Spleen (tissue), 7 donors: Measurements from ENCODE around the gene CCDC92B.

Experiments
- CTCF ChIP-seq, 11 experiments: fragments of 200-600 bp in 7 of 11; fragments of 450-650 bp in 4 of 11; sonication (generic) in 4 of 11; IDR thresholded peaks in 8 of 11; conservative IDR thresholded peaks in 3 of 11; 1 replicate in 7 of 11; 2 replicates in 4 of 11; pipeline versions ENCODE4 v1.4.0 to v1.8.0; 2016 to 2021; ENCODE audit warnings: antibody characterized with exemption in 11 of 11, inconsistent platforms in 4 of 11, mild to moderate bottlenecking in 1 of 11
- POLR2A ChIP-seq, 3 donors: fragments of 450-650 bp; IDR thresholded peaks; one replicate each; pipeline ENCODE4 v1.5.1; 2017; ENCODE audit warnings: antibody characterized with exemption in 3 of 3, mild to moderate bottlenecking in 1 of 3
- donor health status: DM: no; HTN: no; CAD: no; lungs with moderate emphysema.
- donor health status: DM: no; HTN: no; CAD: no.
- donor health status: DM: no; HTN: no; CAD: no.

GRCh38 chr17:2779545-2779944 lies 30.1 kb upstream of the CCDC92B start:
- TF ChIP-seq CTCF (IDR thresholded peaks at IDR 0.05 in 8 of 11, conservative IDR thresholded peaks at IDR 0.05 in 3 of 11) (no peak), POLR2A (IDR thresholded peaks at IDR 0.05) (no peak)
